ENCODE data around the gene COPG2.
"Not testable (repeated sequence)": the region's sequence is repeated elsewhere in the genome, so short reads cannot be mapped to it uniquely, and the experiment has no call there.

- not testable (repeated sequence) for TF ChIP-seq POLR2A (IDR thresholded peaks at IDR 0.05); CTCF (IDR thresholded peaks at IDR 0.05); POLR2AphosphoS5 (IDR thresholded peaks at IDR 0.05; ENCODE audit: insufficient read depth in 1 of 2, low read depth in 1 of 2)
Observed at GRCh38 chr7:130607066-130607465, 61.5 kb downstream of the COPG2 start.
